Mesenchymal stem cell (in vitro differentiated cells and primary cell): ENCODE results near the gene RHBDL1.

ENCODE experiments used
- DNase-seq: peaks from one replicate; pipeline ENCODE4 v3.0.0-alpha.2; 2013
- H2AFZ ChIP-seq: one replicate; pipeline ENCODE4 v1.6.1; 2013; ENCODE audit warnings: low read depth, mild to moderate bottlenecking, control low read depth, inconsistent platforms, low read length, moderate library complexity
- H2AK5ac ChIP-seq: 2 replicates; pipeline ENCODE4 v1.6.1; 2013; ENCODE audit warnings: low read length, moderate library complexity, mild to moderate bottlenecking, inconsistent platforms; ENCODE audit not compliant: severe bottlenecking
- H2BK120ac ChIP-seq: one replicate; pipeline ENCODE4 v1.6.1; 2013; ENCODE audit warnings: low read depth, mild to moderate bottlenecking, inconsistent platforms, low read length, moderate library complexity
- H2BK12ac ChIP-seq, 2 experiments: one replicate each; pipeline ENCODE4 v1.6.1; 2013; ENCODE audit warnings: inconsistent platforms in 2 of 2, low read length in 2 of 2, mild to moderate bottlenecking in 2 of 2, moderate library complexity in 2 of 2, control low read depth in 1 of 2
- H2BK15ac ChIP-seq: one replicate; pipeline ENCODE4 v1.6.1; 2013; ENCODE audit warnings: mild to moderate bottlenecking, low read depth, inconsistent platforms; ENCODE audit not compliant: poor library complexity, severe bottlenecking
- H2BK5ac ChIP-seq: 2 replicates; pipeline ENCODE4 v1.6.1; 2013; ENCODE audit warnings: low read depth, mild to moderate bottlenecking, low read length, control low read depth, inconsistent platforms; ENCODE audit not compliant: poor library complexity, severe bottlenecking
- H3K14ac ChIP-seq, 2 experiments: one replicate each; pipeline ENCODE4 v1.6.1; 2013; ENCODE audit warnings: inconsistent platforms in 2 of 2, low read length in 2 of 2, control low read depth in 1 of 2, mild to moderate bottlenecking in 1 of 2, moderate library complexity in 1 of 2
- H3K18ac ChIP-seq, 2 experiments: one replicate each; pipeline ENCODE4 v1.6.1; 2013; ENCODE audit warnings: inconsistent platforms in 2 of 2, low read length in 2 of 2, control low read depth in 1 of 2, low read depth in 1 of 2, mild to moderate bottlenecking in 1 of 2
- H3K23ac ChIP-seq, 2 experiments: one replicate each; pipeline ENCODE4 v1.6.1; 2013; ENCODE audit warnings: inconsistent platforms in 2 of 2, low read length in 2 of 2, mild to moderate bottlenecking in 2 of 2, moderate library complexity in 2 of 2, control low read depth in 1 of 2
- H3K27ac ChIP-seq: 2 replicates; pipeline ENCODE4 v1.5.1; 2013; ENCODE audit warnings: mild to moderate bottlenecking, moderate library complexity, low read length, control low read depth, inconsistent platforms; ENCODE audit not compliant: poor library complexity, severe bottlenecking
- H3K27me3 ChIP-seq, 2 experiments: 2 replicates each; pipeline versions ENCODE4 v1.6.1 to v1.7.0; 2013; ENCODE audit warnings: low read length in 2 of 2, mild to moderate bottlenecking in 2 of 2, moderate library complexity in 2 of 2, control low read depth in 1 of 2, inconsistent platforms in 1 of 2; ENCODE audit not compliant: control insufficient read depth in 1 of 2, insufficient read depth in 1 of 2
- H3K36me3 ChIP-seq, 2 experiments: 2 replicates each; pipeline versions ENCODE4 v1.6.1 to v1.7.0; 2013; ENCODE audit warnings: low read length in 2 of 2, control low read depth in 1 of 2, inconsistent platforms in 1 of 2, low read depth in 1 of 2, mild to moderate bottlenecking in 1 of 2; ENCODE audit not compliant: insufficient read depth in 2 of 2, control insufficient read depth in 1 of 2
- H3K4ac ChIP-seq, 2 experiments: one replicate each; pipeline ENCODE4 v1.6.1; 2013; ENCODE audit warnings: inconsistent platforms in 2 of 2, low read length in 2 of 2, mild to moderate bottlenecking in 2 of 2, moderate library complexity in 2 of 2, control low read depth in 1 of 2, low read depth in 1 of 2
- H3K4me1 ChIP-seq: 2 replicates; pipeline ENCODE4 v1.6.1; 2013; ENCODE audit warnings: low read depth, low read length, control low read depth; ENCODE audit not compliant: control insufficient read depth, insufficient read depth
- H3K4me2 ChIP-seq: 2 replicates; pipeline ENCODE4 v1.6.1; 2013; ENCODE audit warnings: low read length, mild to moderate bottlenecking, inconsistent platforms; ENCODE audit not compliant: poor library complexity, severe bottlenecking
- H3K4me3 ChIP-seq, 2 experiments: 2 replicates each; pipeline versions ENCODE4 v1.5.1 to v1.7.0; 2013; ENCODE audit warnings: low read length in 2 of 2, mild to moderate bottlenecking in 2 of 2, control low read depth in 1 of 2, low read depth in 1 of 2; ENCODE audit not compliant: insufficient read depth in 1 of 2
- H3K79me1 ChIP-seq: replicated peaks from 2 replicates; pipeline ENCODE4 v1.6.1; 2013; ENCODE audit warnings: mild to moderate bottlenecking, control low read depth, low read length, inconsistent platforms; ENCODE audit not compliant: poor library complexity, severe bottlenecking
- H3K9ac ChIP-seq: 2 replicates; pipeline ENCODE4 v1.7.0; 2013; ENCODE audit warnings: mild to moderate bottlenecking, low read length, moderate library complexity
- H3K9me3 ChIP-seq: 2 replicates; pipeline ENCODE4 v1.7.0; 2013; ENCODE audit warnings: mild to moderate bottlenecking, low read length; ENCODE audit not compliant: control insufficient read depth
- H4K8ac ChIP-seq: one replicate; pipeline ENCODE4 v1.6.1; 2013; ENCODE audit warnings: inconsistent platforms, mild to moderate bottlenecking, low read length, moderate library complexity
- H4K91ac ChIP-seq: one replicate; pipeline ENCODE4 v1.6.1; 2013; ENCODE audit warnings: mild to moderate bottlenecking, low read length, inconsistent platforms
- WGBS: methylation state at CpG from one replicate; pipeline ENCODE4 v1.1.7; 2013; ENCODE audit warnings: mixed read lengths; 5-methylcytosine and 5-hydroxymethylcytosine counted together

RHBDL1 gene

GRCh38 chr16:720990-721764 lies 45.7 kb downstream of the RHBDL1 start, which contains the start of gene ANTKMT:
Gene ANTKMT, plus strand, starts transcription at chr16:721146. Its CDS starts 129 bp downstream, at chr16:721275.
- Histone ChIP-seq H2AFZ (peak within 1 kb of the TSS; percentile 98), H2BK5ac (peak within 1 kb of the TSS; percentile 74), H3K4me1 (peaks cover 51% of the 10 kb centered on the region), H2BK120ac (peak within 1 kb of the TSS; percentile 91), H3K18ac (peak within 1 kb of the TSS; percentile 99), H3K4ac (peak within 1 kb of the TSS; percentile 97 to 100), H3K4me3 (peak within 1 kb of the TSS; percentile 90), H4K91ac (peak within 1 kb of the TSS; percentile 99), H3K79me1 (peaks cover 26% of the 10 kb centered on the region), H3K23ac (peak within 1 kb of the TSS in 1 of 2 experiments; percentile 97), H3K9ac (peak within 1 kb of the TSS; percentile 90), H2AK5ac (peak within 1 kb of the TSS; percentile 21), H3K36me3 (peaks cover 0 to 45% of the 10 kb centered on the region in 2 experiments), H2BK12ac (peak within 1 kb of the TSS; percentile 12 to 88), H2BK15ac (peak within 1 kb of the TSS; percentile 78), H3K4me2 (peak within 1 kb of the TSS; percentile 97), H3K9me3 (no peaks in the 10 kb centered on the region), H3K27me3 (peaks cover 0 to 11% of the 10 kb centered on the region in 2 experiments), H4K8ac (peak within 1 kb of the TSS; percentile 99), H3K14ac (peak within 1 kb of the TSS in 1 of 2 experiments; percentile 99), H3K27ac (peak within 1 kb of the TSS; percentile 80)
- peak; percentile 75 for DNase-seq
- 14% methylated on average over 97 of the region's 106 CpGs for WGBS

GRCh38 chr16:721765-722540 lies 46.5 kb downstream of the RHBDL1 start:
- H3K4me1 ChIP-seq = peaks cover 49% of the 10 kb centered on the region
- peak overlapping the region; percentile 32 for H2BK15ac ChIP-seq
- H2BK120ac ChIP-seq = no peak overlapping the region
- H3K9me3 ChIP-seq = no peaks in the 10 kb centered on the region
- H3K23ac ChIP-seq = no peak overlapping the region
- WGBS = 93% methylated on average over 46 of the region's 51 CpGs
- H3K9ac ChIP-seq = peak overlapping the region; percentile 90
- H3K27ac ChIP-seq = no peak overlapping the region
- H3K14ac ChIP-seq = peak overlapping the region in 1 of 2 experiments; percentile 99
- H3K4me2 ChIP-seq = peak overlapping the region; percentile 97
- H3K18ac ChIP-seq = peak overlapping the region in 1 of 2 experiments; percentile 99
- peak overlapping the region; percentile 99 for H4K91ac ChIP-seq
- peaks cover 0 to 39% of the 10 kb centered on the region in 2 experiments for H3K36me3 ChIP-seq
- DNase-seq = no peak
- peak overlapping the region; percentile 29 to 97 for H3K4ac ChIP-seq
- peak overlapping the region; percentile 90 for H3K4me3 ChIP-seq
- H2BK12ac ChIP-seq = peak overlapping the region in 1 of 2 experiments; percentile 21
- H2AK5ac ChIP-seq = peak overlapping the region; percentile 13
- no peak overlapping the region for H4K8ac ChIP-seq
- H2BK5ac ChIP-seq = no peak overlapping the region
- H2AFZ ChIP-seq = no peak overlapping the region
- peaks cover 23% of the 10 kb centered on the region for H3K79me1 ChIP-seq
- H3K27me3 ChIP-seq = peaks cover 0 to 15% of the 10 kb centered on the region in 2 experiments

- Histone ChIP-seq H3K27ac (no peak overlapping the region), H3K36me3 (peaks cover 0 to 30% of the 10 kb centered on the region in 2 experiments), H3K9ac (no peak overlapping the region), H3K4ac (no peak overlapping the region), H2AK5ac (no peak overlapping the region), H3K18ac (no peak overlapping the region), H2BK15ac (no peak overlapping the region), H4K8ac (no peak overlapping the region), H2AFZ (no peak overlapping the region), H2BK5ac (no peak overlapping the region), H2BK120ac (no peak overlapping the region), H3K27me3 (peaks cover 0 to 19% of the 10 kb centered on the region in 2 experiments), H3K14ac (no peak overlapping the region), H3K4me2 (no peak overlapping the region), H3K9me3 (no peaks in the 10 kb centered on the region), H3K79me1 (peaks cover 22% of the 10 kb centered on the region), H2BK12ac (no peak overlapping the region), H3K4me3 (no peak overlapping the region), H4K91ac (no peak overlapping the region), H3K23ac (no peak overlapping the region), H3K4me1 (peaks cover 53% of the 10 kb centered on the region)
- 95% methylated on average over 22 of the region's 24 CpGs for WGBS
- DNase-seq = no peak
Measured at GRCh38 chr16:722835-723633, 47.6 kb downstream of the RHBDL1 start.
